PC-3 (cell line): ENCODE measurements around the gene HIPK2. TPM values are rescaled to one million over a fixed set of nuclear protein-coding genes. Genes with fewer than 3 reads are reported as not detected.

Experiments
- ATAC-seq: fragments of 200-7000 bp; cut with Tn5 transposase; 2 replicates; pipeline ENCODE4 v1.9.1; 2020; ENCODE audit warnings: mild to moderate bottlenecking, moderate library complexity
- BruUV-seq: library from RNA; stranded (reverse); fragments of 400-500 nt; replicated peaks from 2 replicates; lab custom pipeline; 2021; lab: Mats Ljungman, UMichigan
- CTCF ChIA-PET: fragments of 300-600 bp; sonication (Branson Sonifier 250); formaldehyde crosslinking; loops from one replicate; lab custom pipeline; 2022; ENCODE audit warnings: antibody characterized with exemption; lab: Charles Lee
- POLR2A ChIA-PET: fragments of 300-600 bp; sonication (Branson Sonifier 250); formaldehyde crosslinking; loops from one replicate; lab custom pipeline; 2022; ENCODE audit warnings: antibody characterized with exemption; ENCODE audit not compliant: unreplicated experiment; lab: Charles Lee
- DNase-seq: peaks from one replicate; pipeline ENCODE4 v3.0.0-alpha.2; 2015
- H2AFZ ChIP-seq: fragments of 300-600 bp; sonication (generic); 2 replicates; pipeline ENCODE4 v1.6.0; 2016; ENCODE audit warnings: antibody characterized with exemption, low read length
- H3F3A ChIP-seq: fragments of 300-600 bp; sonication (generic); one replicate; pipeline ENCODE4 v1.6.0; 2017; ENCODE audit warnings: antibody characterized with exemption, low read length, control low read depth, mild to moderate bottlenecking; ENCODE audit not compliant: unreplicated experiment
- H3K27ac ChIP-seq: fragments of 300-600 bp; sonication (generic); 2 replicates; pipeline ENCODE4 v1.5.1; 2016; ENCODE audit warnings: mild to moderate bottlenecking, low read length
- H3K27me3 ChIP-seq: fragments of 300-600 bp; sonication (generic); 2 replicates; pipeline ENCODE4 v1.6.1; 2016; ENCODE audit warnings: low read length, mixed read lengths
- H3K36me3 ChIP-seq: fragments of 300-600 bp; sonication (generic); 2 replicates; pipeline ENCODE4 v1.6.1; 2016; ENCODE audit warnings: low read depth, mixed run types, low read length, mixed read lengths
- H3K4me1 ChIP-seq: fragments of 300-600 bp; sonication (generic); 2 replicates; pipeline ENCODE4 v1.5.1; 2016; ENCODE audit warnings: low read length; ENCODE audit not compliant: insufficient read depth
- H3K4me2 ChIP-seq: fragments of 300-600 bp; sonication (generic); 2 replicates; pipeline ENCODE4 v1.6.0; 2016; ENCODE audit warnings: low read length
- H3K4me3 ChIP-seq: fragments of 300-600 bp; sonication (generic); 2 replicates; pipeline ENCODE4 v1.5.1; 2016; ENCODE audit warnings: mild to moderate bottlenecking, low read length, mixed read lengths
- H3K79me2 ChIP-seq: fragments of 300-600 bp; sonication (generic); 2 replicates; pipeline ENCODE4 v1.6.1; 2017; ENCODE audit warnings: low read length, mixed read lengths
- H3K9ac ChIP-seq: fragments of 300-600 bp; sonication (generic); 2 replicates; pipeline ENCODE4 v1.6.0; 2016; ENCODE audit warnings: mild to moderate bottlenecking, low read length
- H3K9me2 ChIP-seq: fragments of 300-600 bp; sonication (generic); replicated peaks from 2 replicates; pipeline ENCODE4 v1.6.1; 2016; ENCODE audit warnings: mixed run types, low read length, mixed read lengths
- H3K9me3 ChIP-seq: fragments of 300-600 bp; sonication (generic); 2 replicates; pipeline ENCODE4 v1.6.1; 2016; ENCODE audit warnings: low read length, mixed read lengths
- H4K20me1 ChIP-seq: fragments of 300-600 bp; sonication (generic); 2 replicates; pipeline ENCODE4 v1.6.1; 2016; ENCODE audit warnings: low read length, mixed read lengths
- EZH2 ChIP-seq: fragments of 300-600 bp; sonication (generic); IDR thresholded peaks from one replicate; pipeline ENCODE4 v1.6.1; 2017; ENCODE audit warnings: antibody characterized with exemption, mild to moderate bottlenecking, low read length; ENCODE audit not compliant: unreplicated experiment
- EZH2phosphoT487 ChIP-seq: fragments of 300-600 bp; sonication (generic); IDR thresholded peaks from 2 replicates; pipeline ENCODE4 v1.6.1; 2018; ENCODE audit warnings: mild to moderate bottlenecking, antibody characterized with exemption, low read length, borderline replicate concordance
- intact Hi-C: fragments of 100-400 bp; cut with micrococcal nuclease; formaldehyde crosslinking; loops from 2 replicates; pipeline ENCODE4 v1.9.0; 2023
- total RNA-seq: library from RNA; depleted of rRNA; stranded (reverse); fragments of >200 nt; gene quantifications from 2 replicates; pipeline ENCODE4 v1.2.3, GENCODE V29; 2014
- TF ChIP-seq, protein P1 (sequence below): fragments of 300-600 bp; sonication (generic); conservative IDR thresholded peaks from 2 replicates; pipeline ENCODE4 v1.5.1; 2017; ENCODE audit warnings: antibody characterized with exemption, low read depth, mild to moderate bottlenecking, low read length

The HIPK2 gene
- total RNA-seq, 1 experiment from 2014 or later: 38.1 TPM

DNA sequence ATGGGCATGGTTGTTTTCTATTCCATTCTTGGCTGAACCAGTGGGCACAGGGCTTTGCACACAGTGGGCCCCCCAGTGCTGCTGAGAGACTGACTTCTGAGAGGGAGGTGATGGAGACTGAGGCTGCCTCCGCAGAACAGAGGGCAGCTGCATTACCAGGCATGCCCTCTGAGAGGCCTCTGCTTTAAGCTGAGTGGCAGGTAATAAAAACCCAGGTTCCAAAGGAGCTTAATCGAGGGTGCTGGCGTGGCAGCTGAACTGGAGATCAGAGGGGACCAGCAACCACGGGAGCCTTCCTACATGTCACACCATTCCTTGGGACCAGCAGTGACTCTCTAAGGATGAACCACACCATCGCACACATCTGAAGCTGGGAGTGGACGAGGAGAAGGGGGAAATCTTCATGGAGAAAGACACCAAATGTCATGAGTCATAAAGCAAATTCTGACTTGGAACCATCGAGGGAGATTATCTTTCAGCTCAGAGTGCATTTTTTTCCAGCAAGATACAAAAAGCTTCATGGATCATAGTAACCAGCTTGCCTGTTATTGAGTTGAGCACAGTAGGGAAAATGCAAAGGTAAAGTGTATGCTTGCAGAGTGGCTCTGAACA lies 24.6 kb downstream of the HIPK2 start:
- no peaks in the 10 kb centered on the region for H3K27me3 ChIP-seq
- ChIA-PET POLR2A (no interaction called here), CTCF (interaction anchor here (0.5 to 1.0 kb wide), 5 partner anchors 28 to 130 kb away, joined by 3 to 11 read pairs (median 4); no protein-coding TSS in a partner anchor)
- no TSS peak for BruUV-seq
- DNase-seq (peak; percentile 69), ATAC-seq (peak; percentile 67)
- peaks cover 22% of the 10 kb centered on the region for H3K4me1 ChIP-seq
- H4K20me1 ChIP-seq: peaks cover 84% of the 10 kb centered on the region
- H3K36me3 ChIP-seq: peaks cover 33% of the 10 kb centered on the region; the same call in 1 of the 2 replicates
- no peak overlapping the region for H2AFZ ChIP-seq
- intact Hi-C loops: loop anchor here (2.0 kb wide), 1 partner anchor 18 kb away; no protein-coding TSS in a partner anchor
- H3K27ac ChIP-seq: peak overlapping the region; percentile 51
- no peak overlapping the region for H3K9ac ChIP-seq
- no peaks in the 10 kb centered on the region for H3K9me2 ChIP-seq
- peak overlapping the region; percentile 27 for H3K4me2 ChIP-seq
- peaks cover 99% of the 10 kb centered on the region for H3K79me2 ChIP-seq
- H3K4me3 ChIP-seq: no peak overlapping the region
- H3K9me3 ChIP-seq: no peaks in the 10 kb centered on the region
- TF ChIP-seq, protein P1, sequence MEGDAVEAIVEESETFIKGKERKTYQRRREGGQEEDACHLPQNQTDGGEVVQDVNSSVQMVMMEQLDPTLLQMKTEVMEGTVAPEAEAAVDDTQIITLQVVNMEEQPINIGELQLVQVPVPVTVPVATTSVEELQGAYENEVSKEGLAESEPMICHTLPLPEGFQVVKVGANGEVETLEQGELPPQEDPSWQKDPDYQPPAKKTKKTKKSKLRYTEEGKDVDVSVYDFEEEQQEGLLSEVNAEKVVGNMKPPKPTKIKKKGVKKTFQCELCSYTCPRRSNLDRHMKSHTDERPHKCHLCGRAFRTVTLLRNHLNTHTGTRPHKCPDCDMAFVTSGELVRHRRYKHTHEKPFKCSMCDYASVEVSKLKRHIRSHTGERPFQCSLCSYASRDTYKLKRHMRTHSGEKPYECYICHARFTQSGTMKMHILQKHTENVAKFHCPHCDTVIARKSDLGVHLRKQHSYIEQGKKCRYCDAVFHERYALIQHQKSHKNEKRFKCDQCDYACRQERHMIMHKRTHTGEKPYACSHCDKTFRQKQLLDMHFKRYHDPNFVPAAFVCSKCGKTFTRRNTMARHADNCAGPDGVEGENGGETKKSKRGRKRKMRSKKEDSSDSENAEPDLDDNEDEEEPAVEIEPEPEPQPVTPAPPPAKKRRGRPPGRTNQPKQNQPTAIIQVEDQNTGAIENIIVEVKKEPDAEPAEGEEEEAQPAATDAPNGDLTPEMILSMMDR: peak; percentile 42; the same call in 1 of the 2 replicates
- no peak for TF ChIP-seq EZH2phosphoT487
- no peaks in the 10 kb centered on the region for H3F3A ChIP-seq

DNA sequence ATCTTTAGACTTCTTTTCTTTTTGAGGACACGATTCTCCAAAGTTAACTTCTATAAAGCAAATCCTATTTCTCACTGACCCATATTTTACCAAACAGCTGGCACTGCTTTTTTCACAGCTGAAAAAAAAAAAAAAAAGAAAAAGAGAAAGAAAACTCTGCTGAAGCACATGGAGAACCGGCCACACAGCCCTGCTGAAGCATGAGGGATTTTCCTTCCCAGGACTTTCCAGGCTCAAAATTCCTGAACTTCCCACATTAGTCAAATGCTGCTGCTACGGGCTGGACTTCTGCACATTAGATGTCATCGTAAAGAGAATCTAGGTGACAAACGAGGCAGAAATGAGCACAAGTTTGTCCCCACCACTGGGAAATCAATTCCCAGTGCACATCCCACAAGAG lies 25.2 kb downstream of the HIPK2 start:
- intact Hi-C loops: loop anchor here (2.0 kb wide), 1 partner anchor 18 kb away; no protein-coding TSS in a partner anchor
- DNase-seq: no peak
- Histone ChIP-seq H3K36me3 (peaks cover 33% of the 10 kb centered on the region; the same call in 1 of the 2 replicates), H3K4me3 (no peak overlapping the region), H2AFZ (no peak overlapping the region), H3K27me3 (no peaks in the 10 kb centered on the region), H3K79me2 (peaks cover 99% of the 10 kb centered on the region), H4K20me1 (peaks cover 81% of the 10 kb centered on the region), H3K9me3 (no peaks in the 10 kb centered on the region), H3K9ac (no peak overlapping the region), H3K4me1 (peaks cover 22% of the 10 kb centered on the region), H3K27ac (no peak overlapping the region), H3K9me2 (no peaks in the 10 kb centered on the region), H3K4me2 (no peak overlapping the region), H3F3A (no peaks in the 10 kb centered on the region)
- ChIA-PET CTCF (interaction anchor here (0.5 kb wide), 1 partner anchor 80 kb away, joined by 4 read pairs; no protein-coding TSS in a partner anchor), POLR2A (no interaction called here)
- BruUV-seq: no TSS peak
- TF ChIP-seq, protein P1: no peak
- TF ChIP-seq EZH2 (no peak), EZH2phosphoT487 (no peak)
- ATAC-seq: no peak

DNA sequence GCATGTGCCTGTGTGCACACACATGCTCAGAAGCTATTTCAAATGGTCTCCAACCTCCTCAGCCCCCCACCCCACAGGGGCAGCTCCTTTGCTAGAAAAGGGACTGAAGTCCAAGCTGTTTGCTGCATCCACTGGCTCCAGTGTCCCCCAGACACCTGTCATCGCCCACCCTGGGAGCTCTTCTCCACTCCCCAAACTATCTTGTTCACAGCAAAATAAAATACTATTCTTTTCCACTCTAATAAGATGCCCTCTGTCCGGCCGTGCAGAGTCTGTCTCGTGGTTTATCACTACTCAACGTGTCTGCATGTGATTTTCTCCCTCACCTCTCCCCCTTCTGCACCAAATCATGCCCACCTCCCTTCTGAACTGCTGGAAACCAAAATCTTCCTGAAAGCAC lies 25.6 kb downstream of the HIPK2 start:
- Histone ChIP-seq H3K27ac (no peak overlapping the region), H3K27me3 (no peaks in the 10 kb centered on the region), H4K20me1 (peaks cover 78% of the 10 kb centered on the region), H2AFZ (no peak overlapping the region), H3K9ac (no peak overlapping the region), H3F3A (no peaks in the 10 kb centered on the region), H3K9me3 (no peaks in the 10 kb centered on the region), H3K9me2 (no peaks in the 10 kb centered on the region), H3K79me2 (peaks cover 99% of the 10 kb centered on the region), H3K4me1 (peaks cover 22% of the 10 kb centered on the region), H3K36me3 (peaks cover 32% of the 10 kb centered on the region; the same call in 1 of the 2 replicates), H3K4me3 (no peak overlapping the region), H3K4me2 (no peak overlapping the region)
- ChIA-PET POLR2A (no interaction called here), CTCF (no interaction called here)
- TF ChIP-seq EZH2 (no peak), EZH2phosphoT487 (no peak)
- TF ChIP-seq, protein P1: no peak
- ATAC-seq (no peak), DNase-seq (no peak)
- BruUV-seq: no TSS peak
- intact Hi-C loops: loop anchor here (2.0 kb wide), 1 partner anchor 19 kb away; no protein-coding TSS in a partner anchor
